Measurements from ENCODE around the gene L3MBTL4. TPM values are rescaled to one million over a fixed set of nuclear protein-coding genes. Genes with fewer than 3 reads are reported as not detected.
"Not testable (repeated sequence)": the region's sequence is repeated elsewhere in the genome, so short reads cannot be mapped to it uniquely, and the experiment has no call there.

L3MBTL4 gene
- total RNA-seq, 1 experiment from 2014 or later: not detected

DNA sequence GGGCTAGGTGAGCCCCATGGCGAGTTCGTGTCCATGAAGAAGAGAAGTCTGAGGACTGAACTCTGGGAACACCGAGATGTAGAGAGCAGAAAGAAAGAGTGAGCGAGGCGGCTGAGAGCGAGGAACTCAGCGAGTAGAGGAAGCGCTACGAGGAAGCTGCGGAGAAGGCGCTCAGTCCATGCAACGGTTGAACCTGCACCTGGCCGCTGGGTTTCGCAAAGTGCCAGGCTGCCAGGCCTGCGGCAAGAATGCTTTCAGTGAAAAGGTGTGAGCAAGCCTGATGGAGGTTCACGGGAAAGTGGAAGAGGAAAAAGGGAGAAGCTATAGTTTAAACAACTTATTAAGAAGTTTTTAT lies 268.4 kb downstream of the L3MBTL4 start:
- H3K27me3 ChIP-seq: no peaks in the 10 kb centered on the region
- H3K9me3 ChIP-seq: no peaks in the 10 kb centered on the region
- no peak for DNase-seq

GRCh38 chr18:6145645-6146306 lies 268.9 kb downstream of the L3MBTL4 start:
- Histone ChIP-seq H3K36me3 (no peaks in the 10 kb centered on the region), H3K4me3 (no peak overlapping the region), H3K27me3 (no peaks in the 10 kb centered on the region), H3K9me3 (no peaks in the 10 kb centered on the region)
- DNase-seq: no peak

More for the DNA sequence above, 268.4 kb downstream of the L3MBTL4 start:
- Histone ChIP-seq H3K4me3 (no peak overlapping the region), H3K36me3 (no peaks in the 10 kb centered on the region)

GRCh38 chr18:6139007-6139406 lies 275.7 kb downstream of the L3MBTL4 start:
- no peaks in the 10 kb centered on the region for H3K9me3 ChIP-seq
- no peak for DNase-seq
- H3K27me3 ChIP-seq: no peaks in the 10 kb centered on the region
- H3K36me3 ChIP-seq: no peaks in the 10 kb centered on the region
- H3K4me3 ChIP-seq: no peak overlapping the region

GRCh38 chr18:6135901-6136300 lies 278.8 kb downstream of the L3MBTL4 start:
- H3K27me3 ChIP-seq, H3K4me3 ChIP-seq, H3K9me3 ChIP-seq, H3K36me3 ChIP-seq, DNase-seq: not testable (repeated sequence)

DNA sequence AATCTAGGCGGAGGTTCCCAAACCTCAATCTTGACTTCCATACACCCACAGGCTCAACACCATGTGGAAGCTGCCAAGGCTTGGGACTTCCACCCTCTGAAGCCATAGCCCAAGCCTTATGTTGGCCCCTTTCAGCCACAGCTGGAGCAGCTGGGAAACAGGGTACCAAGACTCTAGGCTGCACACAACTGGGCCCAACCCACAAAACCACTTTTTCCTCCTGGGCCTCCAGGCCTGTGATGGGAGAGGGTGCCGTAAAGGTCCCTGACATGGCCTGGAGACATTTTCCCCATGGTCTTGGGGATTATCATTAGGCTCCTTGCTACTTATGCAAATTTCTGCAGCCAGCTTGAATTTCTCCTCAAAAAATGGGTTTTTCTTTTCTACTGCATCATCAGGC lies 279.7 kb downstream of the L3MBTL4 start:
- not testable (repeated sequence) for H3K36me3 ChIP-seq, H3K27me3 ChIP-seq, H3K9me3 ChIP-seq, H3K4me3 ChIP-seq, DNase-seq

DNA sequence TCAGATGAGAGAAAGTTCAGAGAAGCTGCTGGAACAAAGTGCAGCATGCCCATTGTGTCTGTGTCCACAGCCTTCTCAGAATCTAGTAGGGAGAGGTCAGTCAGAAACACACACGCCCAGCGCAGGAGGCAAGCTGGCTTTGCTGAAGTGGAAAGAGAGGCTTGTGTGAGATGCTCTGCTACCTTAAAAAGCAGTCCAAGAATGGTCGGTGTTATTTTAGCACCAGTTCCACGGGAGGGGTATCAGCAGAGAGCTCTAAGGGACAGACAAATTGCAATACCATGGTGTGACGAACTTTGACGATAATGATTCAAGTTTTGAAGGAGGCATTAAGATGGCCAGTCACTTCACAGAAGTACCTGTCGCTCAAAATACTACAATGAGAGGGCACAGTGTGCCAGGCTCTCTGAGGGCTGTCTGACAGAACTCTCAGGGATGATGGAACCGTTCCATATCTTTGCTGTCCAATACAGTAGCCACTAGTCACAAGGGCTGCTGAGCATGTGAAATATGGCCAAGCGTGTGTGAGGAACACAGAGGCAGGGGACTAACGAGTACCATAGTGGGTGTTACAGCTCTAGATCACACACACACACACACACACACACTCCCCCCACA lies 281.9 kb downstream of the L3MBTL4 start:
- no peaks in the 10 kb centered on the region for H3K27me3 ChIP-seq
- no peaks in the 10 kb centered on the region for H3K36me3 ChIP-seq
- no peak for DNase-seq
- no peak overlapping the region for H3K4me3 ChIP-seq
- no peaks in the 10 kb centered on the region for H3K9me3 ChIP-seq

DNA sequence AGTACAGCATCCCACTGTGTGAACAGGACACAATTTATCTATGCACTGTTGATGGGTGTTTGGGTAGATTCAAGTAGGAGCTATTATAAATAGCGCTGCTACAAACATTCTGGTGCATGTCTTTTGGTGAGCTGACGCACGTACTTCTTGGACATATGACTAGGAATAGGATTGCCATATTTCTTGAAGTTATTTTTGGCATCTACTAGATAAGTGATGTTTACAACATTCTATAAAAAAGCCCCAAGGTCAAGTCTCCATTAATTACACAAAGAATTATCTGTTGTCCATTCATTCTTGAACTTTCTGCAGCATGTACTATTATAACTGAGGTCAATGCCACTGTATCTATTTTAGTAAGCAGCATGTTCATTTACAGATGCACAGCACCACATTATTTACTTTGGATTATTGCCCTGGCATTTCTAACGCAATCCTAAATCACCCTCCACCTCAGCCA lies 293.9 kb downstream of the L3MBTL4 start:
- Histone ChIP-seq H3K9me3 (no peaks in the 10 kb centered on the region), H3K36me3 (no peaks in the 10 kb centered on the region), H3K27me3 (no peaks in the 10 kb centered on the region), H3K4me3 (no peak overlapping the region)
- no peak for DNase-seq

- Histone ChIP-seq H3K9me3 (no peaks in the 10 kb centered on the region), H3K27me3 (no peaks in the 10 kb centered on the region), H3K4me3 (no peak overlapping the region), H3K36me3 (no peaks in the 10 kb centered on the region)
- no peak for DNase-seq
Measured at GRCh38 chr18:6119761-6120160, 294.9 kb downstream of the L3MBTL4 start.

DNA sequence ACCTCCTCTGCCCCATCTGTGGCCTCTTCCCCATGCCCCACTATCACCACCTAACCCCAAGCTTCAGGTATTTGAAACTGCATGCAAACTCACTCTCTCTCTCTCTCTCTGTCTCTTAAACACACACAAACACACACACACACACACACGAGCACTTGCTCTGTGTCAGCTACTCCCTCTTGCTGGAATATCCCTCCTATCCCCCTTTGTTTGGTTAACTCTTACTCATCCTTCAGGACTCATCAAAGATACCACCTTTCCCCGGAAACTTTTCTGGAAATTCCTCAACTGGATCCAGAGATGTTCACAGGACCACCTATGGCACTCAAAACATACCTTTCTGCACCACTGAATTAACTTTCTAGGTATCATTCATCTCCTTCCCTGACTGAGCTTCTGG lies 296.6 kb downstream of the L3MBTL4 start:
- no peaks in the 10 kb centered on the region for H3K36me3 ChIP-seq
- H3K27me3 ChIP-seq: no peaks in the 10 kb centered on the region
- no peaks in the 10 kb centered on the region for H3K9me3 ChIP-seq
- H3K4me3 ChIP-seq: no peak overlapping the region
- DNase-seq: no peak

- Histone ChIP-seq H3K36me3 (no peaks in the 10 kb centered on the region), H3K4me3 (no peak overlapping the region), H3K27me3 (no peaks in the 10 kb centered on the region), H3K9me3 (no peaks in the 10 kb centered on the region)
- DNase-seq: no peak
Measured at GRCh38 chr18:6115710-6116109, 299.0 kb downstream of the L3MBTL4 start.

DNA sequence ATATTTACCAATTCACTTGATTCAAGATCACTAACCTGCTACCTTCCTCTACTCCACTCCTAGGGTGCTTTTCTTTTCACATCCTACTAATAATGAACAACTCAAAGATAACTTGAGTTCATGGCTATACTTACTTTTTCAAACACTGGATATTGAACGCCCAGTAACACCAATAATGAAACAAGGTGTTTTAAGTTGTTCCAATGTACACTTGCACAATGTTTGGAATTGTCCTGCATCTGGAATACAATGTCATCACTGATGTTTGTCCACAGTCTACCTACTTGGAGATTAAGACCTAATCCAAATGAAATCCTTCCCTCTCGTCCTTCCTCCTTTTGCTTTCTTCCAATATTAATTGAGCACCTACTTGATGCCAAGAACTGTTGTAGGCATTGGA lies 301.1 kb downstream of the L3MBTL4 start:
- Histone ChIP-seq H3K36me3 (no peaks in the 10 kb centered on the region), H3K4me3 (no peak overlapping the region), H3K9me3 (no peaks in the 10 kb centered on the region), H3K27me3 (no peaks in the 10 kb centered on the region)
- DNase-seq: no peak

- H3K36me3 ChIP-seq: no peaks in the 10 kb centered on the region
- H3K9me3 ChIP-seq: no peaks in the 10 kb centered on the region
- no peak for DNase-seq
- no peak overlapping the region for H3K4me3 ChIP-seq
- H3K27me3 ChIP-seq: no peaks in the 10 kb centered on the region
Measured at GRCh38 chr18:6111726-6112125, 303.0 kb downstream of the L3MBTL4 start.

DNA sequence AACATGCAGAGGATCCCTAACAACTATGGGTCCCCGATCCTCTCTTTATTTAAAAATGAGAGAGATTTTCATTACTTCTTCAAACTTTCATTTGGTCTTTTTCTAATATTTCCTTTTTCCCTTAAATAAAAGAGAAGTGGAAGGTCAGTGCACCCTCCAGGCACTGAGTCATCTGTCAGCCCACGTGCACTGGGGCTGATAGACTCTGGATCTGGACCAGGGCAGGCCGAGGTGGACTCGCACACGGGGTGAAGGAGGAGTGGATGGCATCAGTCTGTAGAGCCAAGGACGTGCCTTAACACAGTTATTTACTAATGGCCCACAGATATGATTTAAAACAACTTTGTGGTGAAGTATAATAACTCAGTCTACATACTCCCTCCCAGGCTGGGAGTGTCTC lies 305.0 kb downstream of the L3MBTL4 start:
- Histone ChIP-seq H3K27me3 (no peaks in the 10 kb centered on the region), H3K4me3 (no peak overlapping the region), H3K36me3 (no peaks in the 10 kb centered on the region), H3K9me3 (no peaks in the 10 kb centered on the region)
- peak; percentile 9 for DNase-seq

GRCh38 chr18:6107794-6108193 lies 306.9 kb downstream of the L3MBTL4 start:
- Histone ChIP-seq H3K9me3 (no peaks in the 10 kb centered on the region), H3K36me3 (no peaks in the 10 kb centered on the region), H3K27me3 (no peaks in the 10 kb centered on the region), H3K4me3 (no peak overlapping the region)
- no peak for DNase-seq

DNA sequence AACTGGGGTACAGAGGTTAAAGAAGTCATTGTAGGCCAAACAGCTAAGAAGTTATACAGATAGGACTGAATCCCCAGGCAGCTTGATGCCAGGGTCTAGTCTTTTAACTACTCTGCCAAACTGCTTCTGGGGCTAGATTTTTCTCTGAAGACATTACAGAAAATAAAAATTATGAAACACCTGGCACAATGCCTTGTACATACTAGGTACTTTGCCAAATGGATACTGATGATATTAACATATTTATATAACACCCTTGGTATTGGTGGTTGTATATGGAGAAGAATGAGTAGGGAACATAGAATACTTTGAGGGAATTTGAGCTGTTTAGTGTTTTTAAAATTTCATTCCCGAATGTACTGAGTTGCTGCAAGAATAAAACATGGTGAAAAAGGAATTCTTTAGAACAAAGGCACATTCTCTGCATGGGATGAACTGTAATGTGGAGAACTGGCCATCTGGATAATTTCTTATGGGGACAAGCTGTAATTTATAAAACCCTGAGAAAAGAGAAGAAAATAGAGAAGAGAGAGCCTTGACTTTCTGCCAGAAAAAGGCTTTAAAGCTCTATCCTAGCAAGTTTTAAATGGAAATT lies 308.5 kb downstream of the L3MBTL4 start:
- Histone ChIP-seq H3K36me3 (no peaks in the 10 kb centered on the region), H3K9me3 (no peaks in the 10 kb centered on the region), H3K27me3 (no peaks in the 10 kb centered on the region), H3K4me3 (no peak overlapping the region)
- no peak for DNase-seq

DNA sequence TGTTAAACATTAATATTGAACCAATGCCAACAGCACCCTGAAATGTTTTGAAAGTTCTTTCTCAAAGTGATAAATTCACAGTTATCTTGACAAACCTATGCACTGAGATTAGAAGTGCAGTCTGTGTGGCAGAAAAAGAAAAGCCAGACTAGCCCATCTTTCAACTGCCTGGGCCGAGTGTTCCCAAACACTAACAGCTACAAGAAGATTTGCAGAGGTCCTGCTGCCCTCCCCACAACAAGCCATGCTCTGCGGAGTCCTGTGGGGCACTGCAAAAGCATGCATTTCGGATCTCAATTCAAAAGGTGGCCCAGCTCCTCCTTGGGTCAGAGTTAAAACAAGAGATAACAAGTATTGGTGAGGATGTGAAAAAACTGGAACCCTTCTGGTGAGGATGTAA lies 311.0 kb downstream of the L3MBTL4 start:
- no peak overlapping the region for H3K4me3 ChIP-seq
- no peaks in the 10 kb centered on the region for H3K9me3 ChIP-seq
- no peaks in the 10 kb centered on the region for H3K36me3 ChIP-seq
- H3K27me3 ChIP-seq: no peaks in the 10 kb centered on the region
- no peak for DNase-seq

- Histone ChIP-seq H3K27me3 (no peaks in the 10 kb centered on the region), H3K4me3 (no peak overlapping the region), H3K36me3 (no peaks in the 10 kb centered on the region), H3K9me3 (no peaks in the 10 kb centered on the region)
- no peak for DNase-seq
Measured at GRCh38 chr18:6096730-6097129, 318.0 kb downstream of the L3MBTL4 start.

- H3K4me3 ChIP-seq: no peak overlapping the region
- no peaks in the 10 kb centered on the region for H3K36me3 ChIP-seq
- DNase-seq: no peak
Measured at GRCh38 chr18:6088432-6088831, 326.3 kb downstream of the L3MBTL4 start.

More at GRCh38 chr18:6088432-6088831, 326.3 kb downstream of the L3MBTL4 start:
- Histone ChIP-seq H3K27me3 (no peaks in the 10 kb centered on the region), H3K9me3 (no peaks in the 10 kb centered on the region)

All from MG63 (cell line).